HCT116 (cell line): ENCODE results near the gene UGDH. TPM values are rescaled to one million over a fixed set of nuclear protein-coding genes. Genes with fewer than 3 reads are reported as not detected.

Experiments used
- ATAC-seq: fragments of 200-7000 bp; cut with Tn5 transposase; 2 replicates; pipeline ENCODE4 v1.9.1; 2020; ENCODE audit warnings: mild to moderate bottlenecking, moderate library complexity
- BruUV-seq: library from RNA; stranded (reverse); fragments of 400-500 nt; replicated peaks from 2 replicates; lab custom pipeline; 2021; lab: Mats Ljungman, UMichigan
- CTCF ChIA-PET: fragments of 300-600 bp; sonication (Branson Sonifier 250); formaldehyde crosslinking; loops from one replicate; lab custom pipeline; 2021; ENCODE audit warnings: antibody characterized with exemption; lab: Charles Lee
- POLR2A ChIA-PET: fragments of 300-600, 350-600 bp; sonication (Branson Sonifier 250); formaldehyde crosslinking; loops from one replicate; lab custom pipeline; 2021; ENCODE audit warnings: antibody characterized with exemption; lab: Charles Lee
- RAD21 ChIA-PET, 2 experiments: fragments of 300-600 bp; sonication (Branson Sonifier 250); formaldehyde crosslinking; loops; one replicate each; lab custom pipeline; 2023; ENCODE audit warnings: low total read pairs in 2 of 2; ENCODE audit not compliant: uncharacterized antibody in 2 of 2, unreplicated experiment in 2 of 2, low non-redundant PET in 1 of 2; lab: Charles Lee
- DNase-seq: peaks from one replicate; pipeline ENCODE4 v3.0.0-alpha.2; 2010; ENCODE audit warnings: low read depth, low spot score
- H2AFZ ChIP-seq: fragments of 200-600 bp; shearing (Covaris generic), sonication (generic); 2 replicates; pipeline ENCODE4 v1.6.1; 2017; ENCODE audit warnings: low read depth, mixed run types, mixed read lengths, antibody characterized with exemption, low read length; ENCODE audit not compliant: poor library complexity, severe bottlenecking
- H3K27ac ChIP-seq: 2 replicates; pipeline ENCODE4 v1.5.1; 2012; ENCODE audit warnings: low read depth, low read length
- H3K27me3 ChIP-seq: fragments of 200-600 bp; sonication (generic); 2 replicates; pipeline ENCODE4 v1.6.1; 2016; ENCODE audit warnings: mixed run types, low read length, mixed read lengths; ENCODE audit not compliant: insufficient read depth
- H3K36me3 ChIP-seq, 2 experiments: fragments of 200-500 bp in 1 of 2; fragments of 200-600 bp in 1 of 2; sonication (Bioruptor generic) in 1 of 2; sonication (generic) in 1 of 2; 2 replicates each; pipeline versions ENCODE4 v1.5.1 to v1.6.1; 2014 to 2016; ENCODE audit warnings: low read length in 2 of 2, inconsistent platforms in 1 of 2, mixed read lengths in 1 of 2, mixed run types in 1 of 2; ENCODE audit not compliant: insufficient read depth in 2 of 2, control insufficient read depth in 1 of 2
- H3K4me1 ChIP-seq, 2 experiments: fragments of 200-600 bp in 1 of 2; sonication (generic) in 1 of 2; 2 replicates each; pipeline versions ENCODE4 v1.5.1 to v1.6.1; 2012 to 2017; ENCODE audit warnings: low read length in 2 of 2, inconsistent platforms in 1 of 2, mild to moderate bottlenecking in 1 of 2, mixed read lengths in 1 of 2, mixed run types in 1 of 2, moderate library complexity in 1 of 2; ENCODE audit not compliant: insufficient read depth in 2 of 2, control insufficient read depth in 1 of 2
- H3K4me2 ChIP-seq: fragments of 200-600 bp; sonication (generic); 2 replicates; pipeline ENCODE4 v1.6.1; 2017; ENCODE audit warnings: mixed run types, low read length, mixed read lengths
- H3K4me3 ChIP-seq, 2 experiments: fragments of 200-600 bp in 1 of 2; sonication (generic) in 1 of 2; replicated peaks in 1 of 2; 2 replicates each; pipeline ENCODE4 v1.5.1; 2011 to 2016; ENCODE audit warnings: low read length in 2 of 2, control low read depth in 1 of 2, low read depth in 1 of 2, mild to moderate bottlenecking in 1 of 2, mixed read lengths in 1 of 2, mixed run types in 1 of 2
- H3K79me2 ChIP-seq: fragments of 200-600 bp; sonication (generic); 2 replicates; pipeline ENCODE4 v1.6.1; 2017; ENCODE audit warnings: mild to moderate bottlenecking, mixed run types, low read length, moderate library complexity, mixed read lengths; ENCODE audit not compliant: insufficient read depth
- H3K9ac ChIP-seq: fragments of 200-600 bp; sonication (generic); 2 replicates; pipeline ENCODE4 v1.6.1; 2016; ENCODE audit warnings: low read length, mixed read lengths
- H3K9me2 ChIP-seq: fragments of 200-600 bp; sonication (generic), shearing (Covaris generic); 2 replicates; pipeline ENCODE4 v1.6.1; 2017; ENCODE audit warnings: mixed run types, mild to moderate bottlenecking, moderate library complexity; ENCODE audit not compliant: insufficient read depth
- H3K9me3 ChIP-seq, 2 experiments: fragments of 200-500 bp in 1 of 2; fragments of 200-600 bp in 1 of 2; sonication (Bioruptor generic) in 1 of 2; sonication (generic) in 1 of 2; 2 replicates each; pipeline ENCODE4 v1.6.1; 2014 to 2017; ENCODE audit warnings: low read length in 2 of 2, mixed read lengths in 2 of 2, inconsistent platforms in 1 of 2, low read depth in 1 of 2, mild to moderate bottlenecking in 1 of 2, mixed run types in 1 of 2, moderate library complexity in 1 of 2; ENCODE audit not compliant: control insufficient read depth in 1 of 2, insufficient read depth in 1 of 2
- H4K20me1 ChIP-seq: fragments of 200-600 bp; sonication (generic), shearing (Covaris generic); 2 replicates; pipeline ENCODE4 v1.6.1; 2017; ENCODE audit warnings: mixed run types, mild to moderate bottlenecking, moderate library complexity; ENCODE audit not compliant: insufficient read depth
- EZH2 ChIP-seq: fragments of 200-600 bp; sonication (generic); IDR thresholded peaks from 2 replicates; pipeline ENCODE4 v1.6.1; 2017; ENCODE audit warnings: antibody characterized with exemption, mixed run types
- EZH2phosphoT487 ChIP-seq: fragments of 200-600 bp; IDR thresholded peaks from 2 replicates; pipeline ENCODE4 v1.6.1; 2018; ENCODE audit warnings: antibody characterized with exemption, borderline replicate concordance
- FOSL1 ChIP-seq: IDR thresholded peaks from 2 replicates; pipeline ENCODE4 v1.6.1; 2012; ENCODE audit warnings: low read depth
- POLR2AphosphoS5 ChIP-seq: IDR thresholded peaks from 2 replicates; pipeline ENCODE4 v1.6.1; 2011; ENCODE audit warnings: mild to moderate bottlenecking, low read depth, low read length, moderate library complexity
- RAD21 ChIP-seq: IDR thresholded peaks from 2 replicates; pipeline ENCODE4 v1.6.1; 2012; ENCODE audit warnings: low read depth, mild to moderate bottlenecking
- SIN3A ChIP-seq: IDR thresholded peaks from 2 replicates; pipeline ENCODE4 v1.6.1; 2012; ENCODE audit warnings: low read depth
- SRF ChIP-seq: IDR thresholded peaks from 2 replicates; pipeline ENCODE4 v1.6.1; 2012; ENCODE audit warnings: low read depth
- TCF7L2 ChIP-seq: IDR thresholded peaks from 2 replicates; pipeline ENCODE4 v1.7.0; 2011; ENCODE audit warnings: borderline replicate concordance, inconsistent platforms; ENCODE audit not compliant: insufficient read depth, insufficient read length; ENCODE audit errors: extremely low read depth
- YY1 ChIP-seq: IDR thresholded peaks from 2 replicates; pipeline ENCODE4 v1.6.1; 2011; ENCODE audit warnings: low read length, low read depth, moderate library complexity, mild to moderate bottlenecking; ENCODE audit not compliant: insufficient replicate concordance; ENCODE audit errors: extremely low read depth
- intact Hi-C: fragments of 100-400 bp; cut with micrococcal nuclease; formaldehyde crosslinking; loops from 2 replicates; pipeline ENCODE4 v1.10.0; 2022
- total RNA-seq: library from RNA; stranded (reverse); gene quantifications from one replicate; pipeline ENCODE4 v1.2.1, GENCODE V29; 2021; ENCODE audit not compliant: unreplicated experiment
- TF ChIP-seq, protein P1 (sequence below), 3 experiments: fragments of 200-600 bp in 1 of 3; sonication (generic) in 1 of 3; IDR thresholded peaks in 2 of 3; conservative IDR thresholded peaks in 1 of 3; 2 replicates each; pipeline ENCODE4 v1.5.1; 2012 to 2017; ENCODE audit warnings: low read depth in 2 of 3, low read length in 2 of 3, antibody characterized with exemption in 1 of 3, borderline replicate concordance in 1 of 3, control low read depth in 1 of 3, mild to moderate bottlenecking in 1 of 3, mixed read lengths in 1 of 3, mixed run types in 1 of 3, moderate library complexity in 1 of 3; ENCODE audit not compliant: insufficient read depth in 1 of 3
- TF ChIP-seq, protein P2 (sequence below): IDR thresholded peaks from 2 replicates; pipeline ENCODE4 v1.6.1; 2012

The UGDH gene
- total RNA-seq, 1 experiment from 2014 or later: 67.9 TPM

- Histone ChIP-seq H3K27ac (no peak overlapping the region), H3K36me3 (peaks cover 0 to 9% of the 10 kb centered on the region in 2 experiments; a peak in 3 of 4 replicates), H3K4me1 (no peaks in the 10 kb centered on the region), H2AFZ (no peak overlapping the region), H4K20me1 (no peaks in the 10 kb centered on the region), H3K79me2 (no peaks in the 10 kb centered on the region), H3K9me2 (no peaks in the 10 kb centered on the region), H3K4me3 (no peak overlapping the region), H3K27me3 (no peaks in the 10 kb centered on the region), H3K9me3 (no peaks in the 10 kb centered on the region), H3K9ac (no peak overlapping the region), H3K4me2 (no peak overlapping the region)
- BruUV-seq: no TSS peak
- ChIA-PET RAD21 (no interaction called here), POLR2A (interaction anchor here (1.0 kb wide), 1 partner anchor 37 kb away, joined by 3 read pairs; the partner anchor contains the start of genes LIAS and RPL9), CTCF (no interaction called here)
- ATAC-seq (no peak), DNase-seq (no peak)
- intact Hi-C loops: no loop called here
- no peak for TF ChIP-seq YY1
- TF ChIP-seq FOSL1: no peak
- no peak for TF ChIP-seq SRF
- no peak for TF ChIP-seq TCF7L2
- TF ChIP-seq, protein P1, sequence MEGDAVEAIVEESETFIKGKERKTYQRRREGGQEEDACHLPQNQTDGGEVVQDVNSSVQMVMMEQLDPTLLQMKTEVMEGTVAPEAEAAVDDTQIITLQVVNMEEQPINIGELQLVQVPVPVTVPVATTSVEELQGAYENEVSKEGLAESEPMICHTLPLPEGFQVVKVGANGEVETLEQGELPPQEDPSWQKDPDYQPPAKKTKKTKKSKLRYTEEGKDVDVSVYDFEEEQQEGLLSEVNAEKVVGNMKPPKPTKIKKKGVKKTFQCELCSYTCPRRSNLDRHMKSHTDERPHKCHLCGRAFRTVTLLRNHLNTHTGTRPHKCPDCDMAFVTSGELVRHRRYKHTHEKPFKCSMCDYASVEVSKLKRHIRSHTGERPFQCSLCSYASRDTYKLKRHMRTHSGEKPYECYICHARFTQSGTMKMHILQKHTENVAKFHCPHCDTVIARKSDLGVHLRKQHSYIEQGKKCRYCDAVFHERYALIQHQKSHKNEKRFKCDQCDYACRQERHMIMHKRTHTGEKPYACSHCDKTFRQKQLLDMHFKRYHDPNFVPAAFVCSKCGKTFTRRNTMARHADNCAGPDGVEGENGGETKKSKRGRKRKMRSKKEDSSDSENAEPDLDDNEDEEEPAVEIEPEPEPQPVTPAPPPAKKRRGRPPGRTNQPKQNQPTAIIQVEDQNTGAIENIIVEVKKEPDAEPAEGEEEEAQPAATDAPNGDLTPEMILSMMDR (IDR thresholded peaks at IDR 0.05 in 2 of 3, conservative IDR thresholded peaks at IDR 0.05 in 1 of 3; ENCODE audit: borderline replicate concordance in 1 of 3, insufficient read depth in 1 of 3, low read depth in 2 of 3, low read length in 2 of 3): no peak
- TF ChIP-seq, protein P2, sequence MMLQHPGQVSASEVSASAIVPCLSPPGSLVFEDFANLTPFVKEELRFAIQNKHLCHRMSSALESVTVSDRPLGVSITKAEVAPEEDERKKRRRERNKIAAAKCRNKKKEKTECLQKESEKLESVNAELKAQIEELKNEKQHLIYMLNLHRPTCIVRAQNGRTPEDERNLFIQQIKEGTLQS: no peak
- TF ChIP-seq RAD21: no peak
- no peak for TF ChIP-seq SIN3A
- no peak for TF ChIP-seq EZH2phosphoT487
- TF ChIP-seq POLR2AphosphoS5: no peak
- TF ChIP-seq EZH2: no peak
These were observed 31.6 kb downstream of the UGDH start for GRCh38 chr4:39495446-39496213.
